H1 (cell line): ENCODE measurements around the gene MROH8. TPM values are rescaled to one million over a fixed set of nuclear protein-coding genes. Genes with fewer than 3 reads are reported as not detected.

Experiments used
- CTCF ChIA-PET: fragments of 300-600 bp; sonication (Branson Sonifier 250); formaldehyde crosslinking; loops from one replicate; lab custom pipeline; 2021; ENCODE audit not compliant: partially characterized antibody; lab: Charles Lee
- POLR2A ChIA-PET: fragments of 300-600 bp; sonication (Branson Sonifier 250); formaldehyde crosslinking; loops from one replicate; lab custom pipeline; 2021; ENCODE audit warnings: inconsistent platforms; ENCODE audit not compliant: partially characterized antibody; lab: Charles Lee
- DNase-seq, 2 experiments: peaks; one replicate each; pipeline versions ENCODE4 v3.0.0 to v3.0.0-alpha.2; 2010 to 2022; ENCODE audit warnings: low spot score in 2 of 2, low read depth in 1 of 2, mixed read lengths in 1 of 2
- FAIRE-seq: peaks from 2 replicates; lab custom pipeline; 2011; peaks lifted over from hg19 to GRCh38; lab: Jason Lieb, UNC
- H2AFZ ChIP-seq: 2 replicates; pipeline ENCODE4 v1.8.1; 2012; ENCODE audit warnings: low read length, inconsistent platforms
- H2AK5ac ChIP-seq: 2 replicates; pipeline ENCODE4 v1.6.1; 2013; ENCODE audit warnings: low read depth, low read length
- H2BK120ac ChIP-seq: replicated peaks from 2 replicates; pipeline ENCODE3; 2013; ENCODE audit warnings: low read depth, low read length, inconsistent platforms
- H2BK12ac ChIP-seq: 2 replicates; pipeline ENCODE4 v1.6.1; 2013; ENCODE audit warnings: low read depth, low read length
- H2BK15ac ChIP-seq: 2 replicates; pipeline ENCODE4 v1.6.1; 2013; ENCODE audit warnings: low read length
- H2BK20ac ChIP-seq: 2 replicates; pipeline ENCODE4 v1.6.1; 2013; ENCODE audit warnings: low read length
- H2BK5ac ChIP-seq: 2 replicates; pipeline ENCODE4 v1.6.1; 2013; ENCODE audit warnings: low read depth, low read length
- H3K14ac ChIP-seq: 2 replicates; pipeline ENCODE4 v1.6.1; 2013; ENCODE audit warnings: inconsistent platforms; ENCODE audit not compliant: insufficient read length
- H3K18ac ChIP-seq: 2 replicates; pipeline ENCODE4 v1.6.1; 2013; ENCODE audit warnings: low read length; ENCODE audit errors: extremely low read depth
- H3K23ac ChIP-seq: 2 replicates; pipeline ENCODE4 v1.6.1; 2013; ENCODE audit warnings: inconsistent platforms; ENCODE audit not compliant: insufficient read length
- H3K23me2 ChIP-seq: 2 replicates; pipeline ENCODE4 v1.6.1; 2013; ENCODE audit warnings: low read depth, low read length
- H3K27ac ChIP-seq: 2 replicates; pipeline ENCODE4 v1.6.1; 2011; ENCODE audit warnings: low read depth, low read length, inconsistent platforms
- H3K27me3 ChIP-seq, 4 experiments: replicated peaks in 1 of 4; 1 replicate in 1 of 4; 2 replicates in 3 of 4; pipeline versions ENCODE4 v1.6.1 to v1.8.1; 2011 to 2013; ENCODE audit warnings: low read length in 3 of 4, mild to moderate bottlenecking in 3 of 4, inconsistent platforms in 2 of 4, mixed read lengths in 2 of 4, moderate library complexity in 1 of 4; ENCODE audit not compliant: control insufficient read depth in 3 of 4, insufficient read depth in 3 of 4; ENCODE audit errors: extremely low read depth in 1 of 4
- H3K36me3 ChIP-seq, 4 experiments: 2 replicates each; pipeline versions ENCODE4 v1.6.1 to v1.8.1; 2011 to 2013; ENCODE audit warnings: mild to moderate bottlenecking in 4 of 4, low read length in 3 of 4, moderate library complexity in 2 of 4, control low read depth in 1 of 4, inconsistent platforms in 1 of 4; ENCODE audit not compliant: insufficient read depth in 4 of 4, control insufficient read depth in 2 of 4
- H3K4ac ChIP-seq: replicated peaks from 2 replicates; pipeline ENCODE3; 2013; ENCODE audit warnings: low read length, low read depth, mixed read lengths, inconsistent platforms; ENCODE audit not compliant: insufficient read length
- H3K4me1 ChIP-seq, 4 experiments: replicated peaks in 1 of 4; 1 replicate in 1 of 4; 2 replicates in 3 of 4; pipeline versions ENCODE4 v1.6.1 to v1.8.1; 2011 to 2013; ENCODE audit warnings: low read length in 3 of 4, inconsistent platforms in 2 of 4, mixed read lengths in 1 of 4; ENCODE audit not compliant: insufficient read depth in 4 of 4, control insufficient read depth in 3 of 4
- H3K4me2 ChIP-seq, 2 experiments: 2 replicates each; pipeline versions ENCODE4 v1.6.1 to v1.8.1; 2011 to 2013; ENCODE audit warnings: low read depth in 2 of 2, low read length in 2 of 2, control low read depth in 1 of 2, inconsistent platforms in 1 of 2, mild to moderate bottlenecking in 1 of 2; ENCODE audit not compliant: insufficient read depth in 1 of 2
- H3K4me3 ChIP-seq, 4 experiments: fragments of 200-600, 300-600 bp in 1 of 4; sonication (generic), shearing (Covaris generic), sonication (Bioruptor Twin) in 1 of 4; 2 replicates each; pipeline versions ENCODE4 v1.5.1 to v1.8.1; 2011 to 2016; ENCODE audit warnings: low read length in 4 of 4, low read depth in 3 of 4, control low read depth in 2 of 4, inconsistent platforms in 2 of 4, mild to moderate bottlenecking in 2 of 4, mixed read lengths in 1 of 4, moderate library complexity in 1 of 4; ENCODE audit not compliant: insufficient read depth in 2 of 4; ENCODE audit errors: extremely low read depth in 1 of 4
- H3K56ac ChIP-seq: replicated peaks from 2 replicates; pipeline ENCODE3; 2013; ENCODE audit warnings: low read depth, mild to moderate bottlenecking, mixed read lengths, low read length, inconsistent platforms; ENCODE audit not compliant: insufficient read length
- H3K79me1 ChIP-seq: 2 replicates; pipeline ENCODE4 v1.6.1; 2013; ENCODE audit warnings: low read depth, low read length, control low read depth
- H3K79me2 ChIP-seq, 2 experiments: 2 replicates each; pipeline versions ENCODE4 v1.6.1 to v1.8.1; 2012 to 2013; ENCODE audit warnings: low read length in 2 of 2, mild to moderate bottlenecking in 2 of 2, inconsistent platforms in 1 of 2; ENCODE audit not compliant: insufficient read depth in 2 of 2, control insufficient read depth in 1 of 2
- H3K9ac ChIP-seq, 4 experiments: replicated peaks in 1 of 4; 1 replicate in 1 of 4; 2 replicates in 3 of 4; pipeline versions ENCODE4 v1.6.1 to v1.8.1; 2011 to 2013; ENCODE audit warnings: low read depth in 3 of 4, low read length in 3 of 4, control low read depth in 2 of 4, mild to moderate bottlenecking in 2 of 4, moderate library complexity in 2 of 4, inconsistent platforms in 1 of 4; ENCODE audit errors: extremely low read depth in 1 of 4
- H3K9me3 ChIP-seq, 2 experiments: 2 replicates each; pipeline versions ENCODE4 v1.6.1 to v1.8.1; 2012 to 2013; ENCODE audit warnings: mild to moderate bottlenecking in 2 of 2, moderate library complexity in 2 of 2, control low read depth in 1 of 2, inconsistent platforms in 1 of 2, low read depth in 1 of 2, low read length in 1 of 2, mixed read lengths in 1 of 2; ENCODE audit not compliant: insufficient read depth in 2 of 2
- H4K20me1 ChIP-seq, 2 experiments: replicated peaks in 1 of 2; 2 replicates each; pipeline versions ENCODE3 to v1.8.1; 2011 to 2013; ENCODE audit warnings: inconsistent platforms in 2 of 2, low read length in 2 of 2, mild to moderate bottlenecking in 1 of 2; ENCODE audit not compliant: insufficient read depth in 2 of 2, control insufficient read depth in 1 of 2
- H4K5ac ChIP-seq: 2 replicates; pipeline ENCODE4 v1.6.1; 2013; ENCODE audit warnings: low read length, low read depth, mixed read lengths, inconsistent platforms; ENCODE audit not compliant: insufficient read length
- H4K8ac ChIP-seq: 2 replicates; pipeline ENCODE4 v1.8.0; 2013; ENCODE audit warnings: mild to moderate bottlenecking, moderate library complexity, low read length, inconsistent platforms; ENCODE audit not compliant: insufficient read depth; ENCODE audit errors: extremely low read depth
- H4K91ac ChIP-seq: replicated peaks from 2 replicates; pipeline ENCODE3; 2013; ENCODE audit warnings: low read length, mixed read lengths, inconsistent platforms; ENCODE audit not compliant: insufficient read length
- BACH1 ChIP-seq: IDR thresholded peaks from 2 replicates; pipeline ENCODE4 v1.6.1; 2012; ENCODE audit warnings: low read length, improper control_type of control experiment
- CHD1 ChIP-seq: IDR thresholded peaks from 2 replicates; pipeline ENCODE4 v1.6.1; 2012; ENCODE audit warnings: low read depth, low read length, improper control_type of control experiment
- MAFK ChIP-seq: IDR thresholded peaks from 2 replicates; pipeline ENCODE4 v1.6.1; 2012; ENCODE audit warnings: low read depth, mild to moderate bottlenecking, improper control_type of control experiment, low read length
- POLR2A ChIP-seq, 2 experiments: IDR thresholded peaks; 1 replicate in 1 of 2; 2 replicates in 1 of 2; pipeline ENCODE4 v1.6.1; 2011; ENCODE audit warnings: low read depth in 2 of 2, low read length in 2 of 2, mild to moderate bottlenecking in 2 of 2; ENCODE audit errors: control extremely low read depth in 1 of 2
- SAP30 ChIP-seq: fragments of 300-600 bp; sonication (generic); IDR thresholded peaks from 2 replicates; pipeline ENCODE4 v1.7.1; 2012; ENCODE audit warnings: low read length, moderate library complexity, mild to moderate bottlenecking, inconsistent platforms; ENCODE audit not compliant: insufficient read depth, insufficient replicate concordance
- SUZ12 ChIP-seq: fragments of 200-600 bp; sonication (generic); IDR thresholded peaks from 2 replicates; pipeline ENCODE4 v1.6.1; 2012; ENCODE audit warnings: mild to moderate bottlenecking, inconsistent platforms, low read length, moderate library complexity, mixed read lengths
- WGBS, 2 experiments: shearing (Covaris generic) in 1 of 2; methylation state at CpG; one replicate each; pipeline versions ENCODE4 v1.1.6 to v1.1.7; 2013 to 2015; ENCODE audit warnings: low lambda C conversion rate in 2 of 2, mixed read lengths in 2 of 2, inconsistent platforms in 1 of 2, low coverage in 1 of 2, missing lambda C conversion rate in 1 of 2; ENCODE audit not compliant: insufficient replicate concordance in 2 of 2, insufficient coverage in 1 of 2, insufficient read length in 1 of 2; ENCODE audit errors: extremely low coverage in 1 of 2, missing lambda C conversion rate in 1 of 2; 5-methylcytosine and 5-hydroxymethylcytosine counted together
- long read RNA-seq, 2 experiments: library from RNA in 1 of 2; library from capped mRNA in 1 of 2; stranded (forward); transcript quantifications; one replicate each; pipeline ENCODE4 v2.0.0, GENCODE V29; 2021; ENCODE audit warnings: inconsistent platforms in 1 of 2
- polyA minus RNA-seq, 3 experiments: library from RNA; depleted of rRNA, polyadenylated mRNA; stranded (reverse); fragments of >200 nt; gene quantifications; 1 replicate in 2 of 3; 2 replicates in 1 of 3; pipeline ENCODE4 v1.2.3, GENCODE V29; 2011
- polyA plus RNA-seq, 7 experiments: library from polyadenylated mRNA; depleted of rRNA in 3 of 7; stranded (reverse) in 5 of 7; unstranded in 2 of 7; fragments of >200 nt in 5 of 7; fragments of 200-250 nt in 2 of 7; gene quantifications; 1 replicate in 5 of 7; 2 replicates in 1 of 7; 4 replicates in 1 of 7; pipeline versions ENCODE4 v1.2.1 to v1.2.3, GENCODE V29; 2011 to 2013; ENCODE audit warnings: missing spikeins in 2 of 7, mixed read lengths in 2 of 7
- total RNA-seq: library from RNA; stranded (reverse); fragmentation: NEBNext Ultra II Directional; extraction: Animal tissue kit (Norgen Biotek cat#: 25700); gene quantifications from 2 replicates; pipeline ENCODE4 v1.2.1, GENCODE V29; 2021
- TF ChIP-seq, protein P1 (sequence below): IDR thresholded peaks from 2 replicates; pipeline ENCODE4 v1.6.1; 2012; ENCODE audit warnings: inconsistent platforms

The MROH8 gene
- total RNA-seq = 0.48 and 0.50 TPM in 2 replicates
- polyA plus RNA-seq (2011; rRNA removed) = 0.67 and 0.86 TPM in 2 replicates
- polyA plus RNA-seq (2011; cell fraction: cytosol; rRNA removed) = 1.2 TPM
- polyA plus RNA-seq (2011; cell fraction: nucleus; rRNA removed) = 0.86 TPM
- polyA plus RNA-seq (2012, experiment 1 of 2) = 0.33 to 1.8 TPM (median 0.95 TPM) in 4 replicates
- polyA plus RNA-seq (2012, experiment 2 of 2) = 0.29 TPM
- polyA plus RNA-seq (2013, experiment 1 of 2) = 0.39 TPM
- polyA plus RNA-seq (2013, experiment 2 of 2) = 0.52 TPM
- polyA minus RNA-seq (2011; rRNA and poly(A)+ RNA removed) = 1.6 and 1.9 TPM in 2 replicates
- 1.1 TPM for polyA minus RNA-seq (2011; cell fraction: cytosol; rRNA and poly(A)+ RNA removed)
- polyA minus RNA-seq (2011; cell fraction: nucleus; rRNA and poly(A)+ RNA removed) = 4.6 TPM
- long read RNA-seq, experiment 1, partial matches to known transcripts = 0 of 3 reads
- long read RNA-seq, experiment 1, other reads (novel, unspliced or antisense) = 2 of 3 reads
- long read RNA-seq, experiment 2 = 0 reads

DNA sequence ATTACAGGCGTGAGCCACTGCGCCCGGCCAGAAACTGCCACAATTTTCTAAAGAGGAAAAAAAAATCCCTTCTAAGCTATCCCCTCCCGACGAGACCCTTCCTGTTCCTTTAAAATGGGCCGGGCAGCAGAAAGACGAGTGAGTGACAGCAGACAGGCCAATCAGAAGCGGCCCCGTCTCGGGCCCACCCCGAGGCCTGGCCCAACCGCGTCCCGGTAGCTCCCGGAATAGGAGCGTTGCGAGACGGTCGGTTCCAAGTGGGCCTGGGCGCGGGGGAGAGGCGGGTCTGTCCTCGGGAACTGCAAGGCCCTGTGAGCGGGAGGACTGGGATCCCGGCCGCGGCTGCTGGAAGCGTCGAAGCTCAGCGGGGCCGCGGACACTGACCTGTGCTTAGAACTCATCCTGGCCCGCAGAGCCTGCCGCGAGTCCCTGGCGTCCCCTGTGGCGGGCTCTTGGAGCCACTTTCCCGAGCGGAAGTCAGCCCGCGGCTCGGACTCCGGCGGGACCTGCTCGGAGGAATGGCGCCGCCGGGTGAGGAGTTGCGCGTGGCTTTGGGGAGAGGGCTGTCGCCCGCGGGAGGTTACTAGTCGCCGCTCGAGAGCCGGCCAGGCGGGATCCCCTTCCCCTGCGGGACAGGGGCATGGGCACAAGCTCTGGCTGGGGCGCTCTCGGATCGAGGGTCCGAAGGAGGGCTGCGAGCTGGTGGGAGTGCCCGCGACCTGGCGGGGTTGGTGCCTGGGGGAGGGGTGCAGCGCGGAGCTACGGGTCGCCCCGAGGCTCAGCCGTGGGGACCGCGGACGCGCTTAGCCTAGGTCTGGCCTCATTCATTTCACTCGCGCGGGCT is at the start of gene MROH8, which contains the start of gene RPN2:
Gene MROH8, minus strand, starts transcription at position 710 of the 844 bp plus-strand sequence.
Gene RPN2, plus strand, starts transcription at position 492 of the 844 bp plus-strand sequence. Its CDS starts 27 bp downstream, at position 519.
- no peak for FAIRE-seq
- H3K36me3 ChIP-seq = peaks cover under 1 to 11% (median 4%) of the 10 kb centered on the region in 4 experiments; a peak in 6 of 8 replicates
- peak within 1 kb of the TSS; percentile 98 for H3K27ac ChIP-seq
- ChIA-PET CTCF (interaction anchor here (0.6 to 4.5 kb wide), 9 partner anchors 12 to 146 kb away, joined by 3 to 39 read pairs (median 4); no protein-coding TSS in a partner anchor), POLR2A (interaction anchor here (0.6 to 3.7 kb wide), 33 partner anchors 10 to 459 kb away, joined by 3 to 57 read pairs (median 4); partner anchors contain the start of gene RBL1)
- H4K5ac ChIP-seq = peak within 1 kb of the TSS; percentile 91
- peak within 1 kb of the TSS; percentile 80 to 97 (median 92) for H3K4me3 ChIP-seq
- H2AFZ ChIP-seq = 0 out of 2 replicates have a peak within 1 kb of the TSS, but pooled peaks have one; percentile 6
- H3K79me2 ChIP-seq = peaks cover 30 to 49% of the 10 kb centered on the region in 2 experiments
- no peaks in the 10 kb centered on the region for H3K9me3 ChIP-seq
- peak within 1 kb of the TSS; percentile 69 for H3K4ac ChIP-seq
- H3K9ac ChIP-seq = peak within 1 kb of the TSS; percentile 96 to 99 (median 98)
- peak within 1 kb of the TSS; percentile 99 for H4K8ac ChIP-seq
- H2BK12ac ChIP-seq = no peak within 1 kb of the TSS
- H3K27me3 ChIP-seq = no peaks in the 10 kb centered on the region
- H3K79me1 ChIP-seq = no peaks in the 10 kb centered on the region
- H4K91ac ChIP-seq = peak within 1 kb of the TSS; percentile 98
- DNase-seq = peak; percentile 91 to 95
- 2% methylated on average over 75 of the region's 80 CpGs; no CpG with 5 or more reads in 1 of the 2 experiments for WGBS, 2 experiments
- H2BK15ac ChIP-seq = no peak within 1 kb of the TSS
- H3K23me2 ChIP-seq = peaks cover 3% of the 10 kb centered on the region; the same call in 1 of the 2 replicates
- no peak within 1 kb of the TSS for H3K23ac ChIP-seq
- no peak within 1 kb of the TSS for H2BK120ac ChIP-seq
- H3K18ac ChIP-seq = peak within 1 kb of the TSS; percentile 95
- no peak within 1 kb of the TSS for H2AK5ac ChIP-seq
- H2BK20ac ChIP-seq = no peak within 1 kb of the TSS; the same call in 1 of the 2 replicates
- H4K20me1 ChIP-seq = peaks cover 16 to 17% of the 10 kb centered on the region in 2 experiments
- peak within 1 kb of the TSS; percentile 71 to 79 for H3K4me2 ChIP-seq
- H3K14ac ChIP-seq = no peak within 1 kb of the TSS
- H2BK5ac ChIP-seq = peak within 1 kb of the TSS; percentile 98
- peak within 1 kb of the TSS; percentile 97 for H3K56ac ChIP-seq
- peaks cover 0 to 8% (median 4%) of the 10 kb centered on the region in 4 experiments; a peak in 5 of 7 replicates for H3K4me1 ChIP-seq
- TF ChIP-seq POLR2A (IDR thresholded peaks at IDR 0.05; ENCODE audit: control extremely low read depth in 1 of 2, low read depth in 2 of 2, low read length in 2 of 2) (peak; percentile 66 to 72), SUZ12 (no peak), SAP30 (no peak), BACH1 (peak; percentile 43; the same call in 1 of the 2 replicates), CHD1 (peak; percentile 90), MAFK (no peak)
- TF ChIP-seq, protein P1, sequence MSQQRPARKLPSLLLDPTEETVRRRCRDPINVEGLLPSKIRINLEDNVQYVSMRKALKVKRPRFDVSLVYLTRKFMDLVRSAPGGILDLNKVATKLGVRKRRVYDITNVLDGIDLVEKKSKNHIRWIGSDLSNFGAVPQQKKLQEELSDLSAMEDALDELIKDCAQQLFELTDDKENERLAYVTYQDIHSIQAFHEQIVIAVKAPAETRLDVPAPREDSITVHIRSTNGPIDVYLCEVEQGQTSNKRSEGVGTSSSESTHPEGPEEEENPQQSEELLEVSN = 0 out of 2 replicates have a peak, but pooled peaks have one; percentile 31
